Activated naive CD4-positive, alpha-beta T cell treated with anti-CD3 and anti-CD28 coated beads, Interleukin-2, amount 10 ng/mL, durations not matched to agents 7 days and 5 days (primary cell): ENCODE results near the gene SLC22A3.

ENCODE experiments used
- CTCF ChIA-PET: fragments of 350-600 bp; sonication (Branson Sonifier 250); formaldehyde crosslinking; loops from one replicate; lab custom pipeline; 2021; ENCODE audit warnings: antibody characterized with exemption; lab: Charles Lee
- DNase-seq: peaks from one replicate; pipeline ENCODE4 v3.0.0-alpha.2; 2020
- H3K27ac Mint-ChIP-seq: one replicate; pipeline ENCODE4 v1.8.0; 2021; ENCODE audit warnings: mild to moderate bottlenecking, moderate library complexity, mixed read lengths
- H3K27me3 Mint-ChIP-seq: one replicate; pipeline ENCODE4 v1.8.0; 2021; ENCODE audit warnings: mild to moderate bottlenecking, mixed read lengths
- H3K36me3 Mint-ChIP-seq: one replicate; pipeline ENCODE4 v1.8.0; 2021; ENCODE audit warnings: mixed read lengths
- H3K4me1 Mint-ChIP-seq: one replicate; pipeline ENCODE4 v1.8.0; 2021; ENCODE audit warnings: mixed read lengths
- H3K4me3 Mint-ChIP-seq: one replicate; pipeline ENCODE4 v1.8.0; 2021; ENCODE audit warnings: mild to moderate bottlenecking, moderate library complexity, mixed read lengths
- H3K9me3 Mint-ChIP-seq: one replicate; pipeline ENCODE4 v1.8.0; 2021; ENCODE audit warnings: mixed read lengths

Gene SLC22A3

DNA sequence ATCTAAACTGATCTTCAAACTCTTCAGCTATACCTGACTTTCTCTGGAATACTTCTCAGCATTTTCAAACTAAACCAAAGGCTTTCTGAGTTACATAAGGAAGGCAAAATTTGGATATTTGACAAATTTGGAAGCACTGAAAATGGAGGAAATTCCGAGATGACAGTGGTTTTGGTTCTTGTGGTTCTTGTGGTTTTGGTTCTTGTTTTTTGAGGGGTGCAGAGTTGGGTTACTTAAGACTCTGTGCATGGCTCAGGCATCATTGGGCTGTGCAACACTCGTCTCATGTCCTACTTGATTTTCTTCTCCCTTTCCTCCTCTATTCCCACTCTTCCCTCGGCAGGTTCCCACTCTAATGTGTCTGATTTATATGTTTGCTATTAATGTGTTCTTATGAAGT lies 78.0 kb downstream of the SLC22A3 start:
- CTCF ChIA-PET, result no interaction called here
- no peaks in the 10 kb centered on the region for H3K9me3 Mint-ChIP-seq
- peaks cover 42% of the 10 kb centered on the region for H3K27me3 Mint-ChIP-seq
- no peaks in the 10 kb centered on the region for H3K36me3 Mint-ChIP-seq
- no peak for DNase-seq
- no peak overlapping the region for H3K27ac Mint-ChIP-seq
- H3K4me1 Mint-ChIP-seq, result peaks cover 7% of the 10 kb centered on the region
- H3K4me3 Mint-ChIP-seq, result no peak overlapping the region

- Mint-ChIP-seq H3K27ac (no peak overlapping the region), H3K27me3 (peaks cover 35% of the 10 kb centered on the region), H3K9me3 (no peaks in the 10 kb centered on the region), H3K4me1 (peaks cover 7% of the 10 kb centered on the region), H3K36me3 (no peaks in the 10 kb centered on the region), H3K4me3 (no peak overlapping the region)
- CTCF ChIA-PET, result interaction anchor here (0.7 kb wide), 1 partner anchor 285 kb away, joined by 3 read pairs; no protein-coding TSS in a partner anchor
- DNase-seq, result no peak
Observed at GRCh38 chr6:160427312-160428068, 79.3 kb downstream of the SLC22A3 start.

DNA sequence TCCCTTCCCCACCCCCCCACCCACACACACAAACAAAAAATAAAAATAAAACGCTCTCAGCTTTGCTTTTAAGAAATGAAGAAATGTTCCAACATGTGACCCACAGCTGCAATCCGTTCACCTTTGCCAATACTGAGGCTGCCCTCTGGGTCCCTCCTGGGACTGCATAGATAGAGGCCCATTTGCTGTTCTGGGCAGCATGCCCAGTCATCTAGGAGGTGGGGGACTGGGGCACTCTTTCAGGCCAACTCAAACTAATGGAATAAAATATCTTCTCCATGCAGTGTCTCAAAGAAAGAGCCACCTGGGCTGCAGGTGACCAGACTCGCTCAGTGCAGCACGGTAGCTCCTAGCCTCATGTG lies 79.9 kb downstream of the SLC22A3 start:
- Mint-ChIP-seq H3K4me3 (no peak overlapping the region), H3K9me3 (no peaks in the 10 kb centered on the region), H3K36me3 (no peaks in the 10 kb centered on the region), H3K4me1 (peaks cover 7% of the 10 kb centered on the region), H3K27me3 (peaks cover 35% of the 10 kb centered on the region), H3K27ac (no peak overlapping the region)
- DNase-seq, result no peak
- CTCF ChIA-PET, result no interaction called here

GRCh38 chr6:160428818-160429619 lies 80.8 kb downstream of the SLC22A3 start:
- Mint-ChIP-seq H3K9me3 (no peaks in the 10 kb centered on the region), H3K36me3 (no peaks in the 10 kb centered on the region), H3K4me3 (no peak overlapping the region), H3K27me3 (peaks cover 40% of the 10 kb centered on the region), H3K27ac (no peak overlapping the region), H3K4me1 (peaks cover 7% of the 10 kb centered on the region)
- no peak for DNase-seq
- CTCF ChIA-PET, result no interaction called here

DNA sequence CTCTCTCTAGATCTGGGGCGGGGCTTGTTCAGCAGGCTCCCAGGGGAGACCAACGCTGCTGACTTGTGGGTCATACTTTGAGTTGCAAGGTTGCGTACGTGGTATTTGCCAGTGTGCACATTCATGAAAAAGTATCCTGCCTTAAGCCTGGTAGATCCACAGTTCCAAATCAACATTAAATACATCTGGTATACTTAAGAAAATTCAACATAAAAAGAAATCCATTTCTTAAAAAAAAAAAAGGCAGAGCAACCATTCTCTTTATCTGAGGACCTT lies 81.4 kb downstream of the SLC22A3 start:
- no peaks in the 10 kb centered on the region for H3K36me3 Mint-ChIP-seq
- H3K4me1 Mint-ChIP-seq, result peaks cover 7% of the 10 kb centered on the region
- H3K9me3 Mint-ChIP-seq, result no peaks in the 10 kb centered on the region
- H3K27ac Mint-ChIP-seq, result no peak overlapping the region
- DNase-seq, result no peak
- CTCF ChIA-PET, result no interaction called here
- no peak overlapping the region for H3K4me3 Mint-ChIP-seq
- H3K27me3 Mint-ChIP-seq, result peaks cover 39% of the 10 kb centered on the region

- Mint-ChIP-seq H3K9me3 (no peaks in the 10 kb centered on the region), H3K27me3 (peaks cover 40% of the 10 kb centered on the region), H3K36me3 (no peaks in the 10 kb centered on the region), H3K4me1 (peaks cover 7% of the 10 kb centered on the region), H3K27ac (no peak overlapping the region), H3K4me3 (no peak overlapping the region)
- no peak for DNase-seq
- CTCF ChIA-PET, result no interaction called here
Observed at GRCh38 chr6:160430203-160430602, 82.0 kb downstream of the SLC22A3 start.

- H3K9me3 Mint-ChIP-seq, result no peaks in the 10 kb centered on the region
- no peak overlapping the region for H3K4me3 Mint-ChIP-seq
- no peaks in the 10 kb centered on the region for H3K36me3 Mint-ChIP-seq
- no peak for DNase-seq
- H3K4me1 Mint-ChIP-seq, result peaks cover 8% of the 10 kb centered on the region
- CTCF ChIA-PET, result no interaction called here
- peaks cover 42% of the 10 kb centered on the region for H3K27me3 Mint-ChIP-seq
- no peak overlapping the region for H3K27ac Mint-ChIP-seq
Observed at GRCh38 chr6:160430751-160431150, 82.6 kb downstream of the SLC22A3 start.

DNA sequence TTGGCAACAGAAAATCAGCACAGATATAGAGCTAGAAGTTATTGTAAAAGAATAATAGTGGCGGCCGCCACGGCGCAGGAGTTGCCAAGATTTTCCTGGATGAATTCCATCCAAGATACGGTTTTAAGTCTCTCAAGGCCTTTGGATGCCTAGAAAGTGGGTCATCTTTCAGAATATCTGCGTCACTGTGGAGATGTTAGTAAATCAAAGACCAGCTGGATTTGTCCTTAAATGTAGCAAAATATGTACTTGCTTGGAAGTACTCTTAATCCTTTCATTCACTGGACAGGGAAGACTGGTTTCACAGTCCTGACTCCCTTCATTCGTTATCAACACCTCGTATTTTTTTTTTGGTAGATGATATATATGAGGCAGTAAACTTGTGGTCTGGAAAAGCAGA lies 83.0 kb downstream of the SLC22A3 start:
- H3K4me3 Mint-ChIP-seq, result no peak overlapping the region
- no peaks in the 10 kb centered on the region for H3K9me3 Mint-ChIP-seq
- H3K4me1 Mint-ChIP-seq, result peaks cover 10% of the 10 kb centered on the region
- H3K27me3 Mint-ChIP-seq, result peaks cover 46% of the 10 kb centered on the region
- CTCF ChIA-PET, result no interaction called here
- H3K36me3 Mint-ChIP-seq, result no peaks in the 10 kb centered on the region
- H3K27ac Mint-ChIP-seq, result no peak overlapping the region
- DNase-seq, result no peak

GRCh38 chr6:160431791-160432404 lies 83.7 kb downstream of the SLC22A3 start:
- Mint-ChIP-seq H3K4me3 (no peak overlapping the region), H3K36me3 (no peaks in the 10 kb centered on the region), H3K27ac (no peak overlapping the region), H3K4me1 (peaks cover 5% of the 10 kb centered on the region), H3K27me3 (peaks cover 46% of the 10 kb centered on the region), H3K9me3 (no peaks in the 10 kb centered on the region)
- no peak for DNase-seq
- CTCF ChIA-PET, result no interaction called here

- Mint-ChIP-seq H3K27me3 (peaks cover 37% of the 10 kb centered on the region), H3K36me3 (no peaks in the 10 kb centered on the region), H3K4me3 (no peak overlapping the region), H3K9me3 (no peaks in the 10 kb centered on the region), H3K4me1 (peaks cover 5% of the 10 kb centered on the region), H3K27ac (no peak overlapping the region)
- CTCF ChIA-PET, result interaction anchor here (1.9 kb wide), 1 partner anchor 20 kb away, joined by 7 read pairs; no protein-coding TSS in a partner anchor
- no peak for DNase-seq
Observed at GRCh38 chr6:160435935-160436334, 87.8 kb downstream of the SLC22A3 start.

DNA sequence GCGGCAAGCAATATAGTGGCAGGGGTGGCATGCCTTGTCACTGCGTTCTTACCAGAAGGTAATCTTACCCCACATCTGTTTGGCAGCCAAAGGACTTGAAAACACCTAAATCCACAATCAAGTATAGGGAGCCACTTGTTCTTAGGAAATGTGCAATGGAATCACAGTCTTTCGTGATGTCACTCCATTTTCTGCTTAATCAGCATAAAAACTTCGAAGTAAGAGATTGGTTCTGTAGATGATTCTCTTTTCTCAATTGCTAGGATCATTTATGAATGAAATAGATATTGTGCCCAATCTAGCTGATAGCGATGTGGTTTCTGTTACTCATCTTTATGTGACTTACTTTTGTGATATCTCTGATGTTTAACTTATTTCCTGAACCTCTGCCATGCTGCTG lies 89.0 kb downstream of the SLC22A3 start:
- H3K4me3 Mint-ChIP-seq, result no peak overlapping the region
- no peak overlapping the region for H3K27ac Mint-ChIP-seq
- H3K4me1 Mint-ChIP-seq, result peaks cover 5% of the 10 kb centered on the region
- no peaks in the 10 kb centered on the region for H3K36me3 Mint-ChIP-seq
- DNase-seq, result no peak
- H3K9me3 Mint-ChIP-seq, result no peaks in the 10 kb centered on the region
- CTCF ChIA-PET, result no interaction called here
- H3K27me3 Mint-ChIP-seq, result peaks cover 48% of the 10 kb centered on the region

DNA sequence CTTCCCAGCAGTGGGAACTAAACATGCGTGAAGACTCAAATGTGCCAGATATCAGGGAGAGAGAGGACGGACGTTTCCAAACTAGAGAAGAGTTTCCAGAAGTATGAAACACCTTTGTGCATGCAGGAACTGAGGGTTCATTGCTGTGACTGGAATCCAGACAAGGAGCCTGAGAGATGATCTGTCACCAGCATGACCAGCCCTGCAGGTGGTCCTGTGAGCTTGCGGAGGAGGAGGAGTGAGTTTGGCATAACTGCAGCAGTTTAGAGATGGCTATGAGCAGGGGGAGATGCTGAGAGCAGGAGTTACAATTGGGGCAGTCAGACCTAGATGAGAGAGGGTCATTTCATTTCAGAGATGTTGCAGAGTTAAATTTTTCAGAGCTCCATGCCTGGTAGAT lies 89.6 kb downstream of the SLC22A3 start:
- H3K36me3 Mint-ChIP-seq, result no peaks in the 10 kb centered on the region
- H3K27me3 Mint-ChIP-seq, result peaks cover 50% of the 10 kb centered on the region
- no peak overlapping the region for H3K27ac Mint-ChIP-seq
- H3K4me3 Mint-ChIP-seq, result no peak overlapping the region
- no peak for DNase-seq
- CTCF ChIA-PET, result no interaction called here
- peaks cover 5% of the 10 kb centered on the region for H3K4me1 Mint-ChIP-seq
- no peaks in the 10 kb centered on the region for H3K9me3 Mint-ChIP-seq

DNA sequence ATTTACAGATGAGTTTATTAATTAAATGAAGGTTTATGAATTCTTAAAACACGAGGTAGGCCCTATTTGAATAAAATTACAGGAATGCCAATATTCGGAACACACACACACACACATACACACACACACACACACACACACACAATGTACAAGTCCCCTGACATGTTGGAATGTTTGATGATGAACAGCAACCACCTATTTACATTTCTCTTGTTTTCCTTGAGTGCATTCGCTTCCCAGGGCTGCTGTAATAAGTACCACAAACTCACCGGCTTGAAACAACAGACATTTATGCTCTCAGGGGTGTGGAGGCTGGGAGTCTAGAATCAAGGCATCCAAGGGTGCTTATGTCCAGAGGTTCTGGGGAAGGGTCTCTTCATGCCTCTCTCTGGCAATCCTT lies 90.3 kb downstream of the SLC22A3 start:
- CTCF ChIA-PET, result no interaction called here
- no peaks in the 10 kb centered on the region for H3K36me3 Mint-ChIP-seq
- H3K27me3 Mint-ChIP-seq, result peaks cover 53% of the 10 kb centered on the region
- DNase-seq, result no peak
- H3K4me1 Mint-ChIP-seq, result peaks cover 5% of the 10 kb centered on the region
- no peak overlapping the region for H3K4me3 Mint-ChIP-seq
- H3K9me3 Mint-ChIP-seq, result no peaks in the 10 kb centered on the region
- H3K27ac Mint-ChIP-seq, result no peak overlapping the region

DNA sequence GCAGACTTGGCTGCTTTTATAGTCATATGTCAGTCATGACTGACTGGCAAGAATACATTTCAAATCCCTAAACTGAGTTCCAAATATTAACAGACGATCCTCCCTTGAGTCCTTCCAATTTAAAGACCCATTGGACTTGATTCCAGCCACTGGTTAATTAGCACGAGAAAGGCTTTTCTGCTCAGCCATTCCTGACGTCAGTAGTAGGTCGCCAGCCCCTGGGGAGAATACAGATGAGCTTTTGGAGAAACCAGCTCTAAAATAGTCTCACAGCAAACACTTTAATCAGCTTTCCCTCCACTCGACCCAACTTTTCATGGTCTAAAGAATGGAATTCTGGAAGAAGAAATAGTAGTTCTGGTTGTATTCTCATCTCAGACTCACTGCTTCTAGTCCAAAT lies 91.6 kb downstream of the SLC22A3 start:
- Mint-ChIP-seq H3K27me3 (peaks cover 51% of the 10 kb centered on the region), H3K36me3 (no peaks in the 10 kb centered on the region), H3K9me3 (no peaks in the 10 kb centered on the region), H3K4me3 (no peak overlapping the region), H3K27ac (no peak overlapping the region), H3K4me1 (peaks cover 5% of the 10 kb centered on the region)
- DNase-seq, result no peak
- CTCF ChIA-PET, result no interaction called here

DNA sequence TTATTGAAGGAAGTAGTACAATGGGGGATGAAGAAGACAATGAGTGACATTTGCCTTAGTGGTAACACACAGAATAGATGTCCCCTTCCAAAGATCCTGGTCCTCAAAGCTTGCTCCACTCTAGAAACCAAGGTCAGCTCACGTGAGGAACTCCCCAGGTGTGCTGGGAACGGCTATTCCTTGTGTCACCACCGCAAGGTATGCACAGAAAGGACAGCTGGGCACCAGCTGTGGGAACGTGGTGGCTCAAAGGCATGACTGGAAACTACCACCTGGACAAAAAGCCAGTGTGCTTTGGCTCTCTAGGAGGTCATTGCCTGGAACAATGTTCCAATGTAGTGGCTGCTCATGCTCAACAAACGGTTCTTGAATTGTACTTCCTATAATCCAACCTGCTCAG lies 94.0 kb downstream of the SLC22A3 start:
- no peak for DNase-seq
- Mint-ChIP-seq H3K36me3 (no peaks in the 10 kb centered on the region), H3K27ac (no peak overlapping the region), H3K9me3 (no peaks in the 10 kb centered on the region), H3K4me1 (no peaks in the 10 kb centered on the region), H3K27me3 (peaks cover 58% of the 10 kb centered on the region), H3K4me3 (no peak overlapping the region)
- CTCF ChIA-PET, result no interaction called here
